Heart right ventricle (tissue), 16 donors: ENCODE results near the gene MEDAG. TPM values are rescaled to one million over a fixed set of nuclear protein-coding genes. Genes with fewer than 3 reads are reported as not detected.

Experiments used
- ATAC-seq, 8 donors: fragments of 200-7000 bp; cut with Tn5 transposase; one replicate each; pipeline ENCODE4 v1.9.1; 2020; ENCODE audit warnings: mild to moderate bottlenecking in 8 of 8, moderate library complexity in 8 of 8, moderate number of reproducible peaks in 1 of 8
- DNase-seq, 2 donors: peaks; one replicate each; pipeline ENCODE4 v3.0.0-alpha.2; 2020
- H3K27ac ChIP-seq, 10 donors: fragments of 200-600 bp; sonication (generic) in 2 of 10; one replicate each; pipeline versions ENCODE4 v1.5.0 to v1.8.0; 2020 to 2022; ENCODE audit warnings: mild to moderate bottlenecking in 3 of 10
- H3K27me3 ChIP-seq, 7 donors: fragments of 200-600 bp; one replicate each; pipeline ENCODE4 v1.8.0; 2021 to 2022; ENCODE audit warnings: mild to moderate bottlenecking in 2 of 7
- H3K36me3 ChIP-seq, 9 donors: fragments of 200-600 bp; sonication (generic) in 1 of 9; one replicate each; pipeline versions ENCODE4 v1.5.0 to v1.8.0; 2020 to 2022; ENCODE audit warnings: mild to moderate bottlenecking in 2 of 9
- H3K4me1 ChIP-seq, 9 donors: fragments of 200-600 bp; sonication (generic) in 1 of 9; one replicate each; pipeline versions ENCODE4 v1.5.0 to v1.8.0; 2020 to 2022; ENCODE audit warnings: mild to moderate bottlenecking in 4 of 9
- H3K4me3 ChIP-seq, 10 donors: fragments of 200-600 bp; sonication (generic) in 2 of 10; one replicate each; pipeline versions ENCODE4 v1.5.0 to v1.8.0; 2020 to 2022; ENCODE audit warnings: mild to moderate bottlenecking in 7 of 10, moderate library complexity in 2 of 10
- H3K9me3 ChIP-seq, 11 donors: fragments of 200-600 bp in 10 of 11; sonication (generic) in 2 of 11; one replicate each; pipeline versions ENCODE4 v1.5.0 to v1.8.0; 2013 to 2022; ENCODE audit warnings: mild to moderate bottlenecking in 2 of 11, control low read depth in 1 of 11, moderate library complexity in 1 of 11
- CTCF ChIP-seq, 9 donors: fragments of 200-600 bp; sonication (generic) in 2 of 9; IDR thresholded peaks; one replicate each; pipeline versions ENCODE4 v1.5.0 to v1.8.0; 2021 to 2022; ENCODE audit warnings: antibody characterized with exemption in 9 of 9, mild to moderate bottlenecking in 5 of 9, moderate library complexity in 1 of 9
- whole genome bisulfite sequencing, 2 donors: extraction: QIAGEN DNeasy Blood & Tissue Kit; methylation state at CpG; one replicate each; pipeline ENCODE4 v1.1.7; 2013; ENCODE audit warnings: inconsistent platforms in 1 of 2; 5-methylcytosine and 5-hydroxymethylcytosine counted together
- intact Hi-C, 10 donors: fragments of 100-400 bp; cut with DNase I; formaldehyde crosslinking; loops; one replicate each; pipeline versions ENCODE4 v1.11.1 to v1.14.2; 2022
- polyA plus RNA-seq, 2 donors: library from polyadenylated mRNA; stranded (reverse); fragments of 200-250 nt; gene quantifications; one replicate each; pipeline ENCODE4 v1.2.3, GENCODE V29; 2013
- total RNA-seq, 10 donors: library from RNA; stranded (reverse); fragmentation: NEBNext Ultra II Directional in 3 of 10; extraction: Animal tissue kit (Norgen Biotek cat#: 25700) in 3 of 10; gene quantifications; one replicate each; pipeline versions ENCODE4 v1.2.1 to v1.2.4, GENCODE V29; 2021 to 2023
- donor health status: Arrhythmogenic right ventricular cardiomyopathy.
- donor health status: ischemic (EF 13 %, LVEDD 7.1; RV severe dilation, severe dysfunction).
- donor health status: healthy with polysubstance abuse.
- donor health status: DM: no; HTN: yes; CAD: no.
- donor health status: DM: no; HTN: no; CAD: no.
- donor health status: ischemic (EF 25% LVEDD 6.9; RV normal size, moderate dysfunction).
- donor health status: ischemic (EF 25% LVEDD 5.7; RV mildly dilated, moderate dysfunction).
- donor health status: healthy.
- donor health status: DM: yes; HTN: yes; CAD: no.
- donor health status: Ischemic cardiomyopathy.
- donor health status: ischemic (EF 35%, LVEDD 5.7; RV mildly dilated, moderate dysfunction).
- donor health status: nonischemic (EF 11% LVEDD 7.7; RV severe dilation, severe dysfunction).
- donor health status: DM: yes; HTN: yes; CAD: no.
- donor health status: PGD.
- donor health status: ischemic (EF 29% LVEDD 5.4; RV normal size, mild dysfunction).
- donor health status: nonischemic (EF 23%, LVEDD 6.1; RV moderate dilation, normal function).

The MEDAG gene
- total and polyA plus RNA-seq, 12 donors, result 3.2 to 22.1 (median 5.5) TPM

GRCh38 chr13:30927595-30927994 is 21.5 kb downstream of the MEDAG start:
- WGBS, 2 donors, result 96 to 98% methylated on average over 1 of the region's 1 CpG
- Histone ChIP-seq H3K9me3 (no peaks in the 10 kb centered on the region), H3K4me3 (no peak overlapping the region), H3K27ac (no peak overlapping the region), H3K27me3 (peaks cover 0 to 10% (median 4%) of the 10 kb centered on the region in 7 donors), H3K4me1 (peaks cover 0 to 4% (median 2%) of the 10 kb centered on the region in 9 donors), H3K36me3 (peaks cover 0 to 11% (median 0%) of the 10 kb centered on the region in 9 donors)
- no peak for TF ChIP-seq CTCF (IDR thresholded peaks at IDR 0.05)
- ATAC-seq (no peak), DNase-seq (no peak)
- intact Hi-C loops, result no loop called here

- H3K27me3 ChIP-seq, result peaks cover 0 to 17% (median 10%) of the 10 kb centered on the region in 7 donors
- intact Hi-C loops, result no loop called here
- no peaks in the 10 kb centered on the region for H3K9me3 ChIP-seq
- no peak for DNase-seq
- ATAC-seq, result no peak
- no peak overlapping the region for H3K27ac ChIP-seq
- H3K4me1 ChIP-seq, result peaks cover 0 to 12% (median 4%) of the 10 kb centered on the region in 9 donors
- TF ChIP-seq CTCF (IDR thresholded peaks at IDR 0.05), result no peak
- H3K4me3 ChIP-seq, result no peak overlapping the region
- WGBS, 2 donors, result 79 to 81% methylated on average over 5 of the region's 5 CpGs
- H3K36me3 ChIP-seq, result peaks cover 0 to 8% (median 0%) of the 10 kb centered on the region in 9 donors
Observed at GRCh38 chr13:30928978-30929377, 22.9 kb downstream of the MEDAG start.

- DNase-seq, result peak; percentile 14 to 29
- H3K4me3 ChIP-seq, result peak within 1 kb of the TSS in 6 of 10 donors; percentile 4 to 35 (median 12)
- peak in 2 of 9 donors; percentile 6 to 10 for TF ChIP-seq CTCF (IDR thresholded peaks at IDR 0.05)
- ATAC-seq, result peak in 7 of 8 donors; percentile 28 to 75 (median 53)
- peaks cover 0 to 12% (median 4%) of the 10 kb centered on the region in 9 donors for H3K4me1 ChIP-seq
- H3K27ac ChIP-seq, result no peak within 1 kb of the TSS
- H3K36me3 ChIP-seq, result no peaks in the 10 kb centered on the region
- H3K9me3 ChIP-seq, result no peaks in the 10 kb centered on the region
- peaks cover 0 to 22% (median 17%) of the 10 kb centered on the region in 7 donors for H3K27me3 ChIP-seq
- intact Hi-C loops, result no loop called here
- WGBS, 2 donors, result 23 to 24% methylated on average over 32 of the region's 32 CpGs
Observed at GRCh38 chr13:30932481-30933353, 26.6 kb downstream of the MEDAG start, which contains the start of gene TEX26. Gene TEX26 (plus strand): TSS chr13:30932656. CDS start chr13:30932716, 60 bp downstream.

GRCh38 chr13:30933354-30933670 is 27.2 kb downstream of the MEDAG start:
- TF ChIP-seq CTCF (IDR thresholded peaks at IDR 0.05), result no peak
- intact Hi-C loops, result no loop called here
- Histone ChIP-seq H3K4me3 (peak overlapping the region in 2 of 10 donors; percentile 4 to 31), H3K36me3 (no peaks in the 10 kb centered on the region), H3K4me1 (peaks cover 0 to 12% (median 4%) of the 10 kb centered on the region in 9 donors), H3K9me3 (peaks cover 0 to 6% (median 0%) of the 10 kb centered on the region in 11 donors), H3K27me3 (peaks cover 0 to 22% (median 17%) of the 10 kb centered on the region in 7 donors), H3K27ac (no peak overlapping the region)
- no peak for DNase-seq
- WGBS, 2 donors, result 78 to 84% methylated on average over 3 of the region's 3 CpGs
- peak in 1 of 8 donors; percentile 49 for ATAC-seq
